Measurements from ENCODE around the gene JUND. TPM values are rescaled to one million over a fixed set of nuclear protein-coding genes. Genes with fewer than 3 reads are reported as not detected.

The JUND gene
- total and polyA plus RNA-seq, 2 experiments from 2014 or later = 40.0 to 181 TPM

DNA sequence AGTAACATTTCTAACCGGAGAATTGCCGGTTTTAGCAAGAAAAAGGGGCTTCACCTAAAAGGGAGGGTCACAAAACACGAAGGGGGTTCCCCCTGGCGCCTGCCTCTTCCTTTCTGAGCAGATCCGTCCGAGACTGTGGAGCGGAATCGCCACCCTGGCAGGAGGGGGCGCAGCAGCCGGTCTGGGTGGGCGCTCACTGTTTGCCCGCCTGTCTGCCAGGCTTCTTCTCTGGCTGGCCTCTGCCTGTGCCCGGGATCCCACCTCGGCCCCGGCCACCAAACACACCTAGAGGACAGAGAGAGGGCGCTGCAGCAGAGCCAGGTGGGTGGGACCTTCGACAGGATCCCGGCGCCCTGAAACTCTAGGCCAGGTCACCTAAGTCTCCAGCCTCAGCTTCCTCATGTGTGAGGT is 25.9 kb upstream of the JUND start:
- Histone ChIP-seq H3K4me3 (no peak overlapping the region), H3K4me1 (ENCODE audit: insufficient read depth) (peaks cover 30% of the 10 kb centered on the region), H3K79me2 (replicated peaks; ENCODE audit: insufficient read depth) (no peaks in the 10 kb centered on the region), H2AFZ (no peak overlapping the region), H3K36me3 (ENCODE audit: insufficient read depth) (peaks cover 3% of the 10 kb centered on the region; the same call in 1 of the 2 replicates), H3F3A (replicated peaks; ENCODE audit: low read depth) (peaks cover 39% of the 10 kb centered on the region), H3K9me2 (ENCODE audit: insufficient read depth) (no peaks in the 10 kb centered on the region), H3K4me2 (no peak overlapping the region), H3K27ac (ENCODE audit: low read depth) (0 out of 2 replicates have a peak overlapping the region, but pooled peaks have one; percentile 55), H4K20me1 (replicated peaks; ENCODE audit: insufficient read depth) (no peaks in the 10 kb centered on the region; the same call in 1 of the 2 replicates), H3K27me3 (ENCODE audit: insufficient read depth) (no peaks in the 10 kb centered on the region)
- Mint-ChIP-seq H3K4me1 (peaks cover 32% of the 10 kb centered on the region), H3K27me3 (ENCODE audit: insufficient read depth, low read depth, poor library complexity) (peaks cover 18% of the 10 kb centered on the region), H3K36me3 (ENCODE audit: low read depth) (peaks cover 30% of the 10 kb centered on the region), H3K4me3 (no peak overlapping the region; the same call in 2 of the 3 replicates), H3K9me3 (no peaks in the 10 kb centered on the region), H3K27ac (peak overlapping the region; percentile 30)
- TF ChIP-seq ZNF462 (CRISPR knock-in tag; IDR thresholded peaks at IDR 0.05) = no peak
- TF ChIP-seq ZNF114 (CRISPR knock-in tag; IDR thresholded peaks at IDR 0.05) = no peak
- TF ChIP-seq, protein P1, sequence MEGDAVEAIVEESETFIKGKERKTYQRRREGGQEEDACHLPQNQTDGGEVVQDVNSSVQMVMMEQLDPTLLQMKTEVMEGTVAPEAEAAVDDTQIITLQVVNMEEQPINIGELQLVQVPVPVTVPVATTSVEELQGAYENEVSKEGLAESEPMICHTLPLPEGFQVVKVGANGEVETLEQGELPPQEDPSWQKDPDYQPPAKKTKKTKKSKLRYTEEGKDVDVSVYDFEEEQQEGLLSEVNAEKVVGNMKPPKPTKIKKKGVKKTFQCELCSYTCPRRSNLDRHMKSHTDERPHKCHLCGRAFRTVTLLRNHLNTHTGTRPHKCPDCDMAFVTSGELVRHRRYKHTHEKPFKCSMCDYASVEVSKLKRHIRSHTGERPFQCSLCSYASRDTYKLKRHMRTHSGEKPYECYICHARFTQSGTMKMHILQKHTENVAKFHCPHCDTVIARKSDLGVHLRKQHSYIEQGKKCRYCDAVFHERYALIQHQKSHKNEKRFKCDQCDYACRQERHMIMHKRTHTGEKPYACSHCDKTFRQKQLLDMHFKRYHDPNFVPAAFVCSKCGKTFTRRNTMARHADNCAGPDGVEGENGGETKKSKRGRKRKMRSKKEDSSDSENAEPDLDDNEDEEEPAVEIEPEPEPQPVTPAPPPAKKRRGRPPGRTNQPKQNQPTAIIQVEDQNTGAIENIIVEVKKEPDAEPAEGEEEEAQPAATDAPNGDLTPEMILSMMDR (conservative IDR thresholded peaks at IDR 0.05; ENCODE audit: low read depth in 2 of 2) = peak; percentile 34 to 44
- DNase-seq (ENCODE audit: low spot score) (peak; percentile 37), ATAC-seq (peak; percentile 6; the same call in 2 of the 3 replicates)

DNA sequence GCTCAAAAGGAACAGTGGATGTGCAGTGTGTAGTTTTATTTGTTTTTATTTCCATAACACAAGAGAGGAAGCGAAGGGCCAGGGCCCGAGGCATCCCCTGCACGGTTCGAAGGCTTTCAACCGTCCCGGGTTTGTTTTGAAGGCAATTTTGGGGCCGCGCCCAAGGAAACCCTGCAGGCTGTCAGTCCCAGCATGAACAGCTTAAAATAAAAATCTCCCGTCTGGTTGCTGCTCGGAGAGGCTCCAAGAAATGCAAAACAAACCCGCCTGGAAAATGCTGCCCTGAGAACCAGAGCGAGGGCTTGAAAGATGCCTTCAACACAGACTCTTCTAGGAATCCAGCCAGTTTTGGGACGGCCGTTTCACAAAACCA is 25.5 kb upstream of the JUND start:
- no peak for ATAC-seq
- no peak for TF ChIP-seq CREB1 (CRISPR knock-in tag; IDR thresholded peaks at IDR 0.05; ENCODE audit: low read depth)
- TF ChIP-seq EZH2phosphoT487 (IDR thresholded peaks at IDR 0.05; ENCODE audit: unreplicated experiment) = no peak
- TF ChIP-seq POLR2AphosphoS5 (IDR thresholded peaks at IDR 0.05; ENCODE audit: low read depth) = no peak
- TF ChIP-seq JUNB (IDR thresholded peaks at IDR 0.05; ENCODE audit: unreplicated experiment) = no peak
- TF ChIP-seq, protein P2, sequence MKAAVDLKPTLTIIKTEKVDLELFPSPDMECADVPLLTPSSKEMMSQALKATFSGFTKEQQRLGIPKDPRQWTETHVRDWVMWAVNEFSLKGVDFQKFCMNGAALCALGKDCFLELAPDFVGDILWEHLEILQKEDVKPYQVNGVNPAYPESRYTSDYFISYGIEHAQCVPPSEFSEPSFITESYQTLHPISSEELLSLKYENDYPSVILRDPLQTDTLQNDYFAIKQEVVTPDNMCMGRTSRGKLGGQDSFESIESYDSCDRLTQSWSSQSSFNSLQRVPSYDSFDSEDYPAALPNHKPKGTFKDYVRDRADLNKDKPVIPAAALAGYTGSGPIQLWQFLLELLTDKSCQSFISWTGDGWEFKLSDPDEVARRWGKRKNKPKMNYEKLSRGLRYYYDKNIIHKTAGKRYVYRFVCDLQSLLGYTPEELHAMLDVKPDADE (IDR thresholded peaks at IDR 0.05) = no peak
- TF ChIP-seq ZNF114 (CRISPR knock-in tag; IDR thresholded peaks at IDR 0.05) = no peak
- no peak for TF ChIP-seq EZH2 (IDR thresholded peaks at IDR 0.05; ENCODE audit: low read depth, unreplicated experiment)
- TF ChIP-seq ZNF331 (CRISPR knock-in tag; IDR thresholded peaks at IDR 0.05; ENCODE audit: low read depth) = no peak
- TF ChIP-seq STAT1 (IDR thresholded peaks at IDR 0.05; ENCODE audit: unreplicated experiment) = no peak

More for the DNA sequence above, 25.5 kb upstream of the JUND start:
- H4K20me1 ChIP-seq (replicated peaks; ENCODE audit: insufficient read depth) = no peaks in the 10 kb centered on the region; the same call in 1 of the 2 replicates
- 0 out of 2 replicates have a peak overlapping the region, but pooled peaks have one; percentile 55 for H3K27ac ChIP-seq (ENCODE audit: low read depth)
- H3K27ac Mint-ChIP-seq = peak overlapping the region; percentile 80
- H3K27me3 ChIP-seq (ENCODE audit: insufficient read depth) = no peaks in the 10 kb centered on the region
- H3K79me2 ChIP-seq (replicated peaks; ENCODE audit: insufficient read depth) = no peaks in the 10 kb centered on the region
- H3K4me3 Mint-ChIP-seq = no peak overlapping the region; the same call in 2 of the 3 replicates
- H3K36me3 Mint-ChIP-seq (ENCODE audit: low read depth) = peaks cover 30% of the 10 kb centered on the region
- H3K4me1 Mint-ChIP-seq = peaks cover 32% of the 10 kb centered on the region
- H3K4me3 ChIP-seq = no peak overlapping the region
- H3K9me2 ChIP-seq (ENCODE audit: insufficient read depth) = no peaks in the 10 kb centered on the region
- H3K9me3 Mint-ChIP-seq = no peaks in the 10 kb centered on the region
- H3K4me1 ChIP-seq (ENCODE audit: insufficient read depth) = peaks cover 30% of the 10 kb centered on the region
- H3K4me2 ChIP-seq = no peak overlapping the region
- DNase-seq (ENCODE audit: low spot score) = no peak
- H2AFZ ChIP-seq = no peak overlapping the region
- H3F3A ChIP-seq (replicated peaks; ENCODE audit: low read depth) = peaks cover 39% of the 10 kb centered on the region
- peaks cover 3% of the 10 kb centered on the region; the same call in 1 of the 2 replicates for H3K36me3 ChIP-seq (ENCODE audit: insufficient read depth)
- peaks cover 18% of the 10 kb centered on the region for H3K27me3 Mint-ChIP-seq (ENCODE audit: insufficient read depth, low read depth, poor library complexity)
